MCF 10A (cell line): ENCODE measurements around the gene NOTCH2. TPM values are rescaled to one million over a fixed set of nuclear protein-coding genes. Genes with fewer than 3 reads are reported as not detected.

Experiments used
- BruUV-seq: library from RNA; stranded (reverse); fragments of 400-500 nt; replicated peaks from 2 replicates; lab custom pipeline; 2021; lab: Mats Ljungman, UMichigan
- CTCF ChIA-PET: fragments of 300-600 bp; sonication (Branson Sonifier 250); formaldehyde crosslinking; extraction: SDS; loops from one replicate; lab custom pipeline; 2021; ENCODE audit warnings: antibody characterized with exemption, inconsistent platforms; lab: Yijun Ruan, JAX
- POLR2A ChIA-PET: fragments of 300-600, 350-650 bp; sonication (Branson Sonifier 250); formaldehyde crosslinking; extraction: SDS; loops from one replicate; lab custom pipeline; 2020; ENCODE audit warnings: antibody characterized with exemption, inconsistent platforms; lab: Yijun Ruan, JAX
- DNase-seq: peaks from one replicate; pipeline ENCODE4 v3.0.0-alpha.2; 2018; ENCODE audit not compliant: unreplicated experiment
- H3K27ac Mint-ChIP-seq: one replicate; pipeline ENCODE4 v1.8.0; 2022; ENCODE audit warnings: mild to moderate bottlenecking, low read depth, mixed read lengths; ENCODE audit not compliant: unreplicated experiment
- H3K27me3 Mint-ChIP-seq: one replicate; pipeline ENCODE4 v1.8.0; 2022; ENCODE audit warnings: mixed read lengths; ENCODE audit not compliant: insufficient read depth, unreplicated experiment
- H3K36me3 Mint-ChIP-seq: one replicate; pipeline ENCODE4 v1.8.0; 2022; ENCODE audit warnings: mild to moderate bottlenecking, moderate library complexity, mixed read lengths; ENCODE audit not compliant: insufficient read depth, unreplicated experiment
- H3K4me1 Mint-ChIP-seq: one replicate; pipeline ENCODE4 v1.8.0; 2022; ENCODE audit warnings: mixed read lengths; ENCODE audit not compliant: insufficient read depth, unreplicated experiment
- H3K4me3 Mint-ChIP-seq: one replicate; pipeline ENCODE4 v1.8.0; 2022; ENCODE audit warnings: mild to moderate bottlenecking, moderate library complexity, mixed read lengths; ENCODE audit not compliant: unreplicated experiment
- H3K9me3 Mint-ChIP-seq: one replicate; pipeline ENCODE4 v1.8.0; 2022; ENCODE audit warnings: mixed read lengths; ENCODE audit not compliant: unreplicated experiment
- CTCF ChIP-seq: fragments of 200-600 bp; IDR thresholded peaks from one replicate; pipeline ENCODE4 v1.8.0; 2022; ENCODE audit warnings: antibody characterized with exemption, mild to moderate bottlenecking; ENCODE audit not compliant: unreplicated experiment
- intact Hi-C: fragments of 100-400 bp; cut with micrococcal nuclease; formaldehyde crosslinking; loops from 2 replicates; pipeline ENCODE4 v1.14.1; 2022
- total RNA-seq: library from RNA; stranded (reverse); gene quantifications from 2 replicates; pipeline ENCODE4 v1.2.3, GENCODE V29; 2022

NOTCH2 gene
- total RNA-seq, 1 experiment from 2014 or later = 128 TPM

GRCh38 chr1:119941392-119941791 is 128.1 kb downstream of the NOTCH2 start:
- Mint-ChIP-seq H3K9me3 (no peaks in the 10 kb centered on the region), H3K36me3 (peaks cover 71% of the 10 kb centered on the region), H3K27ac (no peak overlapping the region), H3K4me3 (no peak overlapping the region), H3K27me3 (no peaks in the 10 kb centered on the region), H3K4me1 (no peaks in the 10 kb centered on the region)
- ChIA-PET CTCF (interaction anchor here (0.9 kb wide), 1 partner anchor 71 kb away, joined by 5 read pairs; no protein-coding TSS in a partner anchor), POLR2A (no interaction called here)
- DNase-seq = no peak
- BruUV-seq = no TSS peak
- no peak for TF ChIP-seq CTCF
- intact Hi-C loops = no loop called here

GRCh38 chr1:119940697-119941096 is 128.8 kb downstream of the NOTCH2 start:
- H3K9me3 Mint-ChIP-seq = no peaks in the 10 kb centered on the region
- H3K27ac Mint-ChIP-seq = no peak overlapping the region
- peaks cover 71% of the 10 kb centered on the region for H3K36me3 Mint-ChIP-seq
- no peak overlapping the region for H3K4me3 Mint-ChIP-seq
- ChIA-PET POLR2A (interaction anchor here (1.8 kb wide), 1 partner anchor 8 kb away, joined by 4 read pairs; no protein-coding TSS in a partner anchor), CTCF (interaction anchor here (0.9 to 2.6 kb wide), 3 partner anchors 8 to 70 kb away, joined by 3 to 11 read pairs (median 5); no protein-coding TSS in a partner anchor)
- intact Hi-C loops = no loop called here
- no peaks in the 10 kb centered on the region for H3K27me3 Mint-ChIP-seq
- BruUV-seq = no TSS peak
- no peak for TF ChIP-seq CTCF
- H3K4me1 Mint-ChIP-seq = no peaks in the 10 kb centered on the region
- no peak for DNase-seq

- BruUV-seq = no TSS peak
- Mint-ChIP-seq H3K36me3 (peaks cover 89% of the 10 kb centered on the region), H3K27ac (no peak overlapping the region), H3K4me1 (no peaks in the 10 kb centered on the region), H3K4me3 (no peak overlapping the region), H3K9me3 (peaks cover 10% of the 10 kb centered on the region), H3K27me3 (no peaks in the 10 kb centered on the region)
- no peak for DNase-seq
- intact Hi-C loops = no loop called here
- ChIA-PET CTCF (interaction anchor here (0.7 to 2.9 kb wide), 3 partner anchors 11 to 154 kb away, joined by 3 to 15 read pairs (median 3); no protein-coding TSS in a partner anchor), POLR2A (interaction anchor here (0.8 to 1.2 kb wide), 2 partner anchors 11 to 14 kb away, joined by 3 read pairs; no protein-coding TSS in a partner anchor)
- TF ChIP-seq CTCF = no peak
Measured at GRCh38 chr1:119937198-119937597, 132.3 kb downstream of the NOTCH2 start.

- no peak overlapping the region for H3K4me3 Mint-ChIP-seq
- no peak for DNase-seq
- ChIA-PET CTCF (interaction anchor here (0.7 to 2.9 kb wide), 3 partner anchors 12 to 241 kb away, joined by 3 to 15 read pairs (median 5); partner anchors contain the start of gene SEC22B), POLR2A (interaction anchor here (1.2 kb wide), 1 partner anchor 13 kb away, joined by 3 read pairs; no protein-coding TSS in a partner anchor)
- intact Hi-C loops = no loop called here
- no peak overlapping the region for H3K27ac Mint-ChIP-seq
- H3K9me3 Mint-ChIP-seq = peaks cover 10% of the 10 kb centered on the region
- no TSS peak for BruUV-seq
- H3K4me1 Mint-ChIP-seq = no peaks in the 10 kb centered on the region
- TF ChIP-seq CTCF = no peak
- H3K36me3 Mint-ChIP-seq = peaks cover 91% of the 10 kb centered on the region
- H3K27me3 Mint-ChIP-seq = no peaks in the 10 kb centered on the region
Measured at GRCh38 chr1:119935915-119936314, 133.5 kb downstream of the NOTCH2 start.
